Liver (tissue), 3 donors: Measurements from ENCODE around the gene DYRK1B.

Experiments
- CTCF ChIP-seq: fragments of 150-350 bp; IDR thresholded peaks from 2 replicates; pipeline ENCODE4 v1.5.1; 2017; ENCODE audit warnings: improper control_type of control experiment, low read depth, low read length; ENCODE audit not compliant: missing input control
- HNF4A ChIP-seq, 2 donors: conservative IDR thresholded peaks; 2 replicates each; pipeline ENCODE4 v1.6.1; 2016; ENCODE audit warnings: antibody characterized with exemption in 2 of 2, mild to moderate bottlenecking in 2 of 2
- RXRA ChIP-seq, 2 donors: IDR thresholded peaks; 2 replicates each; pipeline ENCODE4 v1.6.1; 2017 to 2018; ENCODE audit warnings: antibody characterized with exemption in 2 of 2, mild to moderate bottlenecking in 1 of 2
- SP1 ChIP-seq: IDR thresholded peaks from 2 replicates; pipeline ENCODE4 v1.6.1; 2018; ENCODE audit warnings: antibody characterized with exemption, mild to moderate bottlenecking
- YY1 ChIP-seq: IDR thresholded peaks from 2 replicates; pipeline ENCODE4 v1.6.1; 2016; ENCODE audit warnings: antibody characterized with exemption, mild to moderate bottlenecking
- ZBTB33 ChIP-seq: IDR thresholded peaks from 2 replicates; pipeline ENCODE4 v1.6.1; 2016; ENCODE audit warnings: antibody characterized with exemption
- TF ChIP-seq, protein P1 (sequence below): IDR thresholded peaks from 2 replicates; pipeline ENCODE4 v1.6.1; 2016; ENCODE audit warnings: antibody characterized with exemption
- donor health status: healthy.
- donor health status: healthy.

- TF ChIP-seq CTCF (no peak), RXRA (IDR thresholded peaks at IDR 0.05) (no peak), HNF4A (conservative IDR thresholded peaks at IDR 0.05) (no peak), SP1 (no peak), YY1 (no peak), ZBTB33 (no peak)
- TF ChIP-seq, protein P1, sequence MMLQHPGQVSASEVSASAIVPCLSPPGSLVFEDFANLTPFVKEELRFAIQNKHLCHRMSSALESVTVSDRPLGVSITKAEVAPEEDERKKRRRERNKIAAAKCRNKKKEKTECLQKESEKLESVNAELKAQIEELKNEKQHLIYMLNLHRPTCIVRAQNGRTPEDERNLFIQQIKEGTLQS: no peak
Observed at GRCh38 chr19:39825531-39826076, 8.4 kb downstream of the DYRK1B start.
